Rectal smooth muscle tissue (tissue), 1 donor: Measurements from ENCODE around the gene CACNA1F.

ENCODE experiments used
- H3K27ac ChIP-seq: one replicate; pipeline ENCODE4 v1.7.0; 2013; ENCODE audit warnings: low read depth, low read length, inconsistent platforms
- H3K27me3 ChIP-seq: one replicate; pipeline ENCODE4 v1.7.0; 2013; ENCODE audit warnings: low read length; ENCODE audit not compliant: control insufficient read depth, insufficient read depth
- H3K36me3 ChIP-seq: one replicate; pipeline ENCODE4 v1.7.0; 2013; ENCODE audit warnings: low read length; ENCODE audit not compliant: control insufficient read depth, insufficient read depth
- H3K4me1 ChIP-seq: one replicate; pipeline ENCODE4 v1.7.0; 2013; ENCODE audit warnings: low read length; ENCODE audit not compliant: control insufficient read depth, insufficient read depth
- H3K4me3 ChIP-seq: one replicate; pipeline ENCODE4 v1.7.0; 2013; ENCODE audit warnings: low read length
- H3K9ac ChIP-seq: one replicate; pipeline ENCODE4 v1.7.0; 2013; ENCODE audit warnings: low read length

Gene CACNA1F

DNA sequence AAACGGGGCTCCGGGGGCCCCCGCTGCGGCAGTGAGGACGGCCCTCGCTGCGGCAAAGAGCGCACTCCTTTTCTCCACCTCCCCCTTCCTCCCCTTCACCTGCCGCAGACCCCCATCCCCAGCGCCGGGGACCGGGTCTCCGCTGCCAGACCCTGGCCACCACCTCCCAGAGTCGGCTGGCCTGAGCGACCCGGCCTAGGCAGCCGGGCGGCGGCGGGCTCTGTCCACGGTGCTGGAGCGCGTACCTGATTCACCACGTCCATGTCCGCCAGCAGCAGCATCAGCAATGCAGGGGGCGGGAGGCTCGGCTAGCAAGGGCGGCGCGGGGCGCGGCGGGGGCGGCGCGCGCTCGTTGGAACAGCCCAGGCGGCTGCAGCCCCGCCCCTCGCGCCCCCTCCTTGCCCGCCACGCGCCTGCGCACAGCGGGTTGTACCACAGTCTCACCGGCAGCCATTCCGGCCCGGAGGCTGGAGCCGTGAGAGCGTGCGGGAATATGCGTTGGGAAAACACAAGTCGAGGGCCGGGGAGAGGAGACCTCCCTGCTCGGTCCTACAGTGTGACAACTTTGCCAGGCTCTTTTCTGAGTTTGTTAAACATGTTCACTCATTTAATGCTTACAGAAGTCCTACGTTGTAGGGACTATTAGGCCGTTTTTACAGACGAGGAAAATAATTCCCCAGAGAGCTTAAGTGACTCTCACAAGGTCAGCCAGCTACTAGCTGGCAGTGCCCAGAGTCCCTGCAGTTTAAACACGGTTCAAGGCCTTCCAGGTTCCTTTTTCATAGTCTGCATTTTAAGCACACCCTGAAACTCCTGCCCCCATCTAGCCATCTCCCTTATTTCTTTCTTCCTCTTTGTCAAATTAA lies 33.0 kb downstream of the CACNA1F start, which contains the start of gene SYP:
Gene SYP (minus strand): TSS at position 288 of the 866 bp plus-strand sequence. CDS start 7 bp downstream, at position 281.
- H3K9ac ChIP-seq: no peak within 1 kb of the TSS
- H3K27me3 ChIP-seq: no peaks in the 10 kb centered on the region
- H3K36me3 ChIP-seq: no peaks in the 10 kb centered on the region
- peak within 1 kb of the TSS; percentile 46 for H3K4me3 ChIP-seq
- peak within 1 kb of the TSS; percentile 60 for H3K27ac ChIP-seq
- H3K4me1 ChIP-seq: no peaks in the 10 kb centered on the region

DNA sequence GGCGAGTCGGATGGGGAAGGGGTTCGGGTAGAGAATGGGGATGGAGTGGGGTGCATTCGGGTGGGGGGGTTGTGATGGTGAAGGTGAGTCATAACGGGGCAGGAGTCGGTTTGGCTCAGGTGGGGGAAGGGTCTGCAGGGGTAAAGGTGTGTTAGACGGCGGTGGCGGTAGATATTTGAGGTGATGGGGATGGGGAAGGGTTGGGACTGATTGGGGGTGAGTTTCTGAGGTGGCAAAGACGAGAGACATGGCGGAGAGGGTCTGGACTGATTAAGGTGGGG lies 33.9 kb downstream of the CACNA1F start:
- Histone ChIP-seq H3K4me1 (no peaks in the 10 kb centered on the region), H3K27me3 (no peaks in the 10 kb centered on the region), H3K36me3 (no peaks in the 10 kb centered on the region), H3K9ac (no peak overlapping the region), H3K4me3 (no peak overlapping the region), H3K27ac (no peak overlapping the region)

DNA sequence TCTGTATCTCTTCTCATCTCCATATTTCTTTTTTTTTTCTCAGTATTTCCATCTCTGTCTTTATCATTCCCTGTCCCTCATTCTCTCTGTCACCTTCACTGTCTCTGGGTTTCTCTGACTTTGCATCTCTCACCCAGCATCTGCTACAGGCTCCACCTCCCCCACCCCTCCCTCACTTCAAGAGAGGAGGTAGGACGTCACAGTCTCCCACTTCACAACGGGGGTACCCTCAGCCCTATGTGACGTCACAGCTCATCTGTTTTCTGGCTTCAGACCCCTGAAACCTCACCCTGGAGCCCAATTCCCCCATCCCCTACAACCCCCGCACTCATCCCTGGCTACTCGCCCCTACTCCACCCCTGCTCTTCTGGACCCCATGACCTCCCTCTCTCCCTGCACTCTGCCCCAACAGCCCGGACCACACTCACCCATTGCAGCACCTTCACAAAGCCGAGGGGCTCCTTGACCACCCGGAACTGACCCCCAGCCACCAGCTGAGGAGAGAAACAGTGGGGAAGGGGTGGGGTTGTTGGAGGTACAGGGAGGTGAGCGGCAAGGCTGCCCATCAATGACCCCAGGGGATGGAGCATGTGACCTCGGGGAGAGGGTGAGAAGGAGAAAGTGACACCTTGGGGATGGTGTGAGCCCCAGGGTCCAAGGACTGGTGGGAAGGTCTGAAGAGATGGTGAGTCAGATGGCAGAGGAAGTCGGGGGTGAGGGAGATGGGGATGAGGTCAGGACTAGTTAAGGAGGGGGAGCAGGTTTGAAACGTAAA lies 34.4 kb downstream of the CACNA1F start:
- Histone ChIP-seq H3K4me1 (no peaks in the 10 kb centered on the region), H3K27ac (no peak overlapping the region), H3K27me3 (no peaks in the 10 kb centered on the region), H3K4me3 (no peak overlapping the region), H3K36me3 (no peaks in the 10 kb centered on the region), H3K9ac (no peak overlapping the region)

DNA sequence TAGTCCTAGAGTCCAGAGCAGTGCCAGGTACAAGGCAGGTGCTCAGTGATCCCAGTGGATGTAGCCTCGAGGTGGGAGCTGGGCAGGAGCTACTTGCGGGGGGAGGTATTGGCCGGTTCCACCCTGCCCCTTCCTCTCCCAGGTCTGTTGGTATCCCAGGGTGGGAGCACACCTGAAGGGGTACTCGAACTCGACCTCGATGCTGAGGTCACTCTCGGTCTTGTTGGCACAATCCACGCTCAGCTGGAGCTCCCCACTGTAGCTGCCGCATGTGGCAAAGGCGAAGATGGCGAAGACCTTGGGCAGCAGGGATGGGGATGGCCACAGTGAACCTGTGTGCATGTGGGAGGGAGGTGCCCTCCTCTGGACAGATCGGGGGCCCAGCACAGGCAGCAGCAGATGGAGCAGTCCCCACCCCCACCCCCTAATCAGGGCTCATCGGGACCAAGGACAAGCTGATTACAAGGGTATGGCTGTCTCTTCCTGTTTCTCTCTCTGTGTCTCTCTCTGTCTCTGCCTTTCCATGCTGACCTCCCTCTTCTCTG lies 35.5 kb downstream of the CACNA1F start:
- H3K4me1 ChIP-seq: no peaks in the 10 kb centered on the region
- no peak overlapping the region for H3K27ac ChIP-seq
- no peak overlapping the region for H3K9ac ChIP-seq
- no peaks in the 10 kb centered on the region for H3K36me3 ChIP-seq
- H3K27me3 ChIP-seq: no peaks in the 10 kb centered on the region
- no peak overlapping the region for H3K4me3 ChIP-seq

DNA sequence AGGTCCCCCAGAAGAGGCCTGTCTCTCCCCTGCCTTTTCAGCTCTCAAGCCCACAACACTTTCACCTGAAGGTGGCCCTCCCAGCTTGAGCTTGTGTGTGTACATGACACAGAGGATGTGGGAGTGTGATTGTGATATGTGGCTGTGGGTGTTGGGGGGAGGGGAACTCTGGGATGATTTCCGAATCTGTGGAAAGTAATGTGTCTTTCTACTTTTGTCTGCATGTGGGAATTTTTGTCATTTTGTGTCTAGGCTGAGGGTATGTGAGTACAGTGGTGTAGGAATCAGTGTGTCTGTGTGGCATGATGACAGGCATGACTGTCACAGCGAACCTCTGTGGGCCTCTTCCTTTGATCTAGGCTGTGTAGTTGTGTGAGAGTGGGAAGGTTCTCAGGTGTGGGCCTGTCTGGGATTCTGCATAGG lies 39.6 kb downstream of the CACNA1F start:
- no peak overlapping the region for H3K27ac ChIP-seq

DNA sequence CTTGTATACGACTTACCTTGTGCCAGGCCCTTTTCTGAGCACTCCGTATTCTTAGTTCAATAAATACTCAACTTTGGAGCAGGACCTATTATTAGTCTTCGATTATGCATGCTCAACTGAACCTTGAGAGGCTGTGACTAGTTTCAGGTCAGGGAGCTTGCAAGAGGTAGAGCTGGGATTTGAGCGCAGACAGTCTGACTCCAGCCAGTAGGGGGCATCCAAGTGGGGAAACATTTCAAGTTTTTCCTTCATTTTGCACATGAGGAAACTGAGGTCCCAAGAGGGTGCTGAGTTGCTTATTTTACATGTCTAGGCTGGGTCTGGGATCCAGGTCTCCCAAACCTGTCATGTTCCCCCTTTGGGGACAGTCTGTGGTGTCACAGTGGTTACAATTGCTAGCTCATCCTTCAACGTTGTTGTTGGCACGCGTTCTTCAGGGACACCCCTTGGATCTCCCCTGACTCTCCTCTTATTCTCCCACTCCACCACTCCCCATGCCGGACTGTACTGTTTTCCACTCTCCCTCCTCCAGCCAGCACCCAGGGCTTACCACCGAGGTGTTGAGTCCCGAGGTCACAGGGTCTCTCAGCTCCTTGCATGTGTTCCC lies 40.3 kb downstream of the CACNA1F start:
- Histone ChIP-seq H3K9ac (no peak overlapping the region), H3K27ac (no peak overlapping the region), H3K36me3 (no peaks in the 10 kb centered on the region), H3K4me3 (no peak overlapping the region), H3K4me1 (no peaks in the 10 kb centered on the region), H3K27me3 (no peaks in the 10 kb centered on the region)

More for the DNA sequence above, 39.6 kb downstream of the CACNA1F start:
- no peak overlapping the region for H3K4me3 ChIP-seq
- H3K27me3 ChIP-seq: no peaks in the 10 kb centered on the region
- no peaks in the 10 kb centered on the region for H3K36me3 ChIP-seq
- H3K4me1 ChIP-seq: no peaks in the 10 kb centered on the region
- no peak overlapping the region for H3K9ac ChIP-seq

DNA sequence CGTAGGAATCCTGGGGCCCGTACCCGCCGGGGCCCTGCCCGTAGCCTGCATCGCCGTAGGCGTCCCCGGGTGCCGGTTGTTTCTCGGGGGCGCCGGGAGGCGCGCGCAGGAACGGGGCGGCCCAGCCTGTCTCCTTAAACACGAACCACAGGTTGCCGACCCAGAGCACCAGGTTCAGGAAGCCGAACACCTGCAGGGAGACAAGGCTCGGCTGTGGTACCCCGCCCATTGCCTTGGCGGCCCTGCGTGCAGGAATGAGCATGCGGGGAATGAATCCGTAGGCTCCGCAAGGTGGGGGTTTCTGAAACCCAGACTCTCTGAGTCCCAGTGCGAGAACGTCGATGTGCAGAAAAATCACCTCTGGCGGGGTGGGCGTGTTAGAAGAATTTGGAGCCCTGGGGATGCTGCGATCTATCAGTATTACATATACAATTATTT lies 41.5 kb downstream of the CACNA1F start:
- H3K27me3 ChIP-seq: no peaks in the 10 kb centered on the region
- no peaks in the 10 kb centered on the region for H3K4me1 ChIP-seq
- H3K9ac ChIP-seq: no peak overlapping the region
- no peaks in the 10 kb centered on the region for H3K36me3 ChIP-seq
- H3K27ac ChIP-seq: peak overlapping the region; percentile 86
- peak overlapping the region; percentile 75 for H3K4me3 ChIP-seq

DNA sequence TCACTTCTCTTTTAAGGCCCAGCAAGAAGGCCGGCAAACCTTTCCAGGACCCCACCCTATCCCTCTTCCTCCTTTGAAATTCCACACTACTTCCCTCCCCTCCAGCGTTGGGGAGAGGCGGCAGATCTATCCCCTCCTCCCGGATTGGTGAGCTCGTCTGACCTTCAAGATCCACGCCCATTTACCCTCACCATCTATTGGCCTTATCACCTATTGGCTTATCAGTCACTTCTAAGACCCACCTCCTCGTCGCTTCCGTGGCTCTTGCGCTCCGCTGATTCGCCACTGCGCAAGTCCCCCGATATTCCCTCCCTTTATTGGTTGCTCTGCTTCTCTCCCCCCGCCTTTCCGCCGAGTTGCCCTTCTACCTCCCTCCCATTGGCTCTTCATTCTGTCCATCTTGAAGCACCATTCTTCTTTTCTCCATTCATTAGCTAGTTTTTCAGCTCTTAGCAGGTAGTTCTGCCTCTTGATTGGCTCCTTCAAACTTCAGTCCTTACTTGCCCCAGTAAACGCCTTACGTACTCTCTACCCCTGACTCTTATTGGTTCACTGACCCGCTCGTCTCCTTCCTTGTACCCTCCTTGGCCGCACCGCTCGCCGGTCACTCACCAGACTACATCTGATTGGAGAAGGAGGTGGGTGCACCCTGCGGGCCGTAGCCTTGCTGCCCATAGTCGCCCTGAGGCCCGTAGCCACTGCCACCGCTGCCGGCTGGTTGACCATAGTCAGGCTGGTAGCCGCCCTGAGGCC lies 42.1 kb downstream of the CACNA1F start:
- no peaks in the 10 kb centered on the region for H3K36me3 ChIP-seq
- no peak overlapping the region for H3K9ac ChIP-seq
- H3K4me3 ChIP-seq: peak overlapping the region; percentile 75
- H3K27ac ChIP-seq: peak overlapping the region; percentile 86
- no peaks in the 10 kb centered on the region for H3K4me1 ChIP-seq
- H3K27me3 ChIP-seq: no peaks in the 10 kb centered on the region

DNA sequence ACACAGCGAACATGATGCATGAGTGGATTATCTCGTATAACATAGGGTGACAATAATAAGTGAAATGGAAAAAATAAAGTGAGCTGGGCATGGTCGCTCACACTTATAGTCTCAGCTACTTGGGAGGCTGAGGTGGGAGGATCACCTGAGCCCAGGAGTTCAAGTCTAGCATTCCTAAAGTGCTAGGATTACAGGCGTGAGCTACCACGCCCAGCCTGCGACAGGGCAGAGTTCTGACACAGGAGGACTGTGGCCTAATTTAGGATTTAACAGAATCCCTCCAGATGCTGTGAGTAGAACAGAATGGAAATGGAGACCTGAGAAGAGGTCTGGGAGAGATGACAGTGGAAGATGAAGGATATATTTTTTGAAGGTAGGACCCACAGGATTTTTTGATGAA lies 43.5 kb downstream of the CACNA1F start:
- H3K36me3 ChIP-seq: no peaks in the 10 kb centered on the region
- H3K27me3 ChIP-seq: no peaks in the 10 kb centered on the region
- no peak overlapping the region for H3K27ac ChIP-seq
- no peaks in the 10 kb centered on the region for H3K4me1 ChIP-seq
- no peak overlapping the region for H3K4me3 ChIP-seq
- H3K9ac ChIP-seq: no peak overlapping the region

DNA sequence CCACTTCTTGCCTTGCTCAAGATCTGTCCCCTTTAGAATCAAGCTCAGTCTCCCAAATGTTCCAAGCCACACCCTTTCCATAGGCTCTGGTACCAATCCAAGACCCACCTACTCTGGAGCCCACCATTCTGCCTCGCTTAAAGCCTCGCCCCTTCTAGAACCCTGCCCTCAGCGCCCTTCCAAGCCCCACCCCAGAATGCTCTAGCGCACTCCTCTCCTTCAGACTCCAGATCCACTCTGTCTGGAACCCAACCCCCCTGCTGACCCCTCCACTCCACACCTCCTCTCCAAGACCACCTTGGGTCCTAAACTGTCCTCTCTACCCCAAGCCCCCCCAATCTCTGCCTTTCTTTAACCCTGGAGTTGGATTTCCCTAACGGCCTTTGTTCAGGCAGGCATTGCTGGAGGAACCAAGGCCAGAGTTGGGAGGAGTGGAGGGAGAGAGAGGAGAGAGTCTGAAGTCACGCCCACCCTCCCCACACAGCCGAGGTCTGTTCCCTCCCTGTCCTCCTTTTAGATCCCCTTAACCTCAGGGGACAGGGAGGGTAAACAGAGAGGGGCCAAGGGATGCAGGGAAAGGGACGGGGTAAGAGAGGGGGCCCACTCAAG lies 44.6 kb downstream of the CACNA1F start:
- H3K4me1 ChIP-seq: no peaks in the 10 kb centered on the region
- H3K9ac ChIP-seq: no peak overlapping the region
- no peaks in the 10 kb centered on the region for H3K36me3 ChIP-seq
- H3K27ac ChIP-seq: no peak overlapping the region
- no peak overlapping the region for H3K4me3 ChIP-seq
- no peaks in the 10 kb centered on the region for H3K27me3 ChIP-seq

DNA sequence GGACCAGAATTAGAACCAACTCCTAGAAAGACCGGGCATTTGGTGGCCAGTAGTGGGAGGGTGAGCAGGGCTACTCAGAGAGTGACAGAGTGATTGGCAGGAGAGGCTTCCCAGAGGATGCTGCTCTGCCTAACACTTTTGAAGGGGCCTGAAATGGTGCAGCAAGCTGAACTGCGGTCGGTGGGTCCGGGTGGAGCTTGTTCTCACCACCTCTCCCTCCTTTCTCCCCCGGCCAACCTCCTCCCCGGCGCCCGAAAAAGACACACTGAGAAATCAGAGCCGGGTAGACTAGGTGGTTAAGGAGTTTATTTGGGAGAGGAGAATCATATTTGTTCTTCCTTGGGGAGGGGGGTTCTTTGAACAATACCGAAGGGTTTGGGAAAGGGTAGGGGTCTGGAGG lies 45.6 kb downstream of the CACNA1F start:
- Histone ChIP-seq H3K27me3 (no peaks in the 10 kb centered on the region), H3K27ac (no peak overlapping the region), H3K36me3 (peaks cover 4% of the 10 kb centered on the region), H3K9ac (no peak overlapping the region), H3K4me3 (no peak overlapping the region), H3K4me1 (no peaks in the 10 kb centered on the region)
